Right hindlimb (tissue), 1 donor: ENCODE measurements around the gene ADPRHL1.

Experiments
- DNase-seq: peaks from one replicate; pipeline ENCODE4 v3.0.0-alpha.2; 2018

ADPRHL1 gene

GRCh38 chr13:113367020-113367560 is 86.2 kb downstream of the ADPRHL1 start:
- no peak for DNase-seq

- no peak for DNase-seq
These were observed 87.2 kb downstream of the ADPRHL1 start for GRCh38 chr13:113365971-113366588.

DNA sequence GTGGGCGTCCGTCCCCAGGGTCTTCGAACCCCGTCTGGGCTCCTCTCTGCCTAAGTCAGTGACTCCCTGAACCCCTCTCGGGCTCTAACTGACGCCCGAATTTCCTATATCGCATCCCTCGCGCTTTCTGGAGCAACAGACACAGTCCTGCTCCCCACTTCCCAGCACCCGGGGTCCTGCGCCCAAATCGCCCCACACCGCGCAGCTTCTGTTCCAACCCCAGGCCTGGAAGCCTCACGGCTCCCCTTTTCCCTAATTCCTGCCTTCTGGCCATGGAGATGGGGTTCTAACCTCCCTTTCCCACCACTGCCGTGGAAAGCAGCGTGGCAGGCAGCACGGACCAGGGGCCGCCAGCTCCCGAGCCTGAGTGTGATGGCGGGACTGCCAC is 87.7 kb downstream of the ADPRHL1 start:
- no peak for DNase-seq

DNA sequence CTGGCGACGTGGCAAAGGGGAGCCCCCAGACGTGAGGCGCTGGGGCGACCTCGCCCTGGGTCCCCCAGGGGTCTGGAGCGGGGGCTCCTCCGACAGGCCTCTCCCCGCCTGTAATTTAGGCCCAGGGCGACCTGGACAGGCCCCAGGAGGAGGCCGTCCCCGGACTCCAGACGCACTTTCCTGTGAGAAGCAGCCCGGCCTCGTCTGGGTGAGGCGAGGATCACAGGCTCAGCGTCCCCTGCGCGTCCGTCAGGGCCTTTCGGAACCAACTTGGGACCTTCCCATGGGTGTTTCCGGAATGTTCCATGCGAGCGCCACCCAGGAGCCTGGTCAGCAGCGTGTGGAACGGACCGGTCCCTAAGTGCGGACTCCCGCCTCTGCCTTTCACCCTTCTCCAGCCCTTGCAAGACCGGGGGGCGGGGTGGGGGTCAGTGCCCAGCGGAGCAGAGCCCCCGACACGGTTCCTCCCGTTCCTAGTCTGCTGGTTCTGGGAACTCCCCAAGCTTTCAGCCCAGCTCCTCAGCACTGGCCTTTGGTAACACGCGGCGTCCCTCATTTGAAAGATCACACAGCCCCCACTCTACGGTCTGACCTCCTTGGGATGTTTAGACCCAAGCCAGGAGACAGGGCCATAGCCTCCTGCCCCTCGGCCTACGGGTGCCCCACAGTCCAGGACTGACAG is 88.2 kb downstream of the ADPRHL1 start:
- DNase-seq, result no peak

- DNase-seq, result no peak
These were observed 88.9 kb downstream of the ADPRHL1 start for GRCh38 chr13:113364311-113364889.

DNA sequence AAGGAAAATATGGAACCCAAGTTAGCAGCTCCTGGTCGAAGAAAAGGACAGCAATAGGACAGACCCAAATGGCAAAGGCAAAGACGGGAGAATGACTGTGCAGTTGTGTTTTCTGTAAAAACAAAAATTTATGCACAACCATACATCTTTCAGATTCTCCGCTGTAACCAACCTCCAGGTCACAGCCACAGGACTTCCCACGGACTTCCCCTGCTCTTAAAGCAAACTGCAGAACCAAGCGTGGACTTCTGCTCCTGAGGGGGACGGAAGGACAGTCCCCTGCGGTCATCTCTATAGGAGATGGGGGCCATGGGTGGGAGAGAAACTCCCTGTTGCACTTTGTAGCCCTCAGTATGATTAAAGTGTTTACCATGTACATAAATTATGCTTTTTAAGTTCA is 91.9 kb downstream of the ADPRHL1 start:
- DNase-seq, result no peak

DNA sequence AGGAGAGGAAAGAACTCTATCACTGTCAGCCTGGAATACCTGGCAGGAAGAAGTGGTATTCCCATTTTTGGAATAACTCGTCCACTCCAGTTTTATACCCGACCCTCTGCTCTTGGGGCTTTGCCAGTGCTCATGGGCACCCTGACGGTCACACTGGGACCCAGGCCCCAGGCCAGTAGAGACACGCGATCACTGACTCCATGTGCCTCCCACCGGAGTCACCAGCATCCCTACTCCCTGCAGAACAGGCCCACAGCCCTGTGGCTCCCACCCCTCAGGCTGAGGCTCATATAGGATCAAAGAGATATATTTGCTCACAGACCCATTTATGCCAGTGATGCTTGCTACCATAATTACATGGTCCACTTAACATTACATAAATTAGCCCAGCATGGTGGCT is 92.8 kb downstream of the ADPRHL1 start:
- no peak for DNase-seq

DNA sequence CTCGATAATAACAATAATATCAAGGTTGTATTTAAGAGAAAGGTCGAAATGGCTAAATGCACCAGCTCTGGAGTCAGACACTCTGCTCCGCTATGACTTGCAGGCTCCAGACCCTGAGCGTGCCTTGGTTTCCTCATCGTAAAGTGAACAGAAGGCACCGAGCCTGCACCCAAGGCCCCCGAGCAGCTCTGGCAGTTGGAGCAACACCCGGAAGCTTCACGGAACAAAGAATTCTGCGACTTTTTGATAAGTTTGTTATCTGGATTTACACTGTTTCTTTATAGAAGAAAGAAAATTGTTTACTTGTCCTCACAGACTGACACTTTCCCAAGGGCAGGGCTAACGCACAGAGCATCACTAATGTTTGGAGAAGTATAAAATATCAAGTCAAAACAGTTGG is 93.7 kb downstream of the ADPRHL1 start:
- DNase-seq, result no peak

- no peak for DNase-seq
These were observed 94.6 kb downstream of the ADPRHL1 start for GRCh38 chr13:113358653-113359190.

- no peak for DNase-seq
These were observed 95.8 kb downstream of the ADPRHL1 start for GRCh38 chr13:113357529-113357928.

GRCh38 chr13:113356596-113356995 is 96.7 kb downstream of the ADPRHL1 start:
- no peak for DNase-seq

- no peak for DNase-seq
These were observed 97.7 kb downstream of the ADPRHL1 start for GRCh38 chr13:113355621-113356020.

- no peak for DNase-seq
These were observed 98.3 kb downstream of the ADPRHL1 start for GRCh38 chr13:113354831-113355610.

GRCh38 chr13:113353254-113353653 is 100.0 kb downstream of the ADPRHL1 start:
- DNase-seq, result no peak

DNA sequence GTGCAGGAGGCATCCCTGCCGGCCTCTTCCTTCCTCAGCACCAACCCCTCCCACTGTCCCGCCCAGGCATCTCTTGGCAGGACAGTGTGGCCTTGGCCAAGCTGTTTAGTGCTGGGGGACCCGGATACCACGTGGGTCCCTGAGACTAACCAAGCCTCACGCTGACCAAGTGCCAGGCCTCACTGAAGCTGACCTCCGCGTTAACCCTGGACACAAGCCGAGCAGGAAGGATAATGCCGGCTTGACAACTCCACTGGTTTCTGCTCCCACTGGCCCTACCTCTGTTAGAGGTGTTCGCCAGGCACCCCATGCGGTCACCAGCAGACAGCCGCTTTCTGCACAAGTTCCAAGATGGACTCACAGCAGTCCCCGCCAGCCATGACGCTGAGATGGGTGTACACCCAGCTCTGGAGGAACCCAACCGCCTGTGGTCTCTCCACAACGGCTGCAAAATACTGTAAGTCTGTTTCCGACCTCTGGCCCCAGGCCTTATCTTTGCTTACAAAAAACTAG is 101.7 kb downstream of the ADPRHL1 start:
- no peak for DNase-seq

- DNase-seq, result no peak
These were observed 102.4 kb downstream of the ADPRHL1 start for GRCh38 chr13:113350938-113351335.

DNA sequence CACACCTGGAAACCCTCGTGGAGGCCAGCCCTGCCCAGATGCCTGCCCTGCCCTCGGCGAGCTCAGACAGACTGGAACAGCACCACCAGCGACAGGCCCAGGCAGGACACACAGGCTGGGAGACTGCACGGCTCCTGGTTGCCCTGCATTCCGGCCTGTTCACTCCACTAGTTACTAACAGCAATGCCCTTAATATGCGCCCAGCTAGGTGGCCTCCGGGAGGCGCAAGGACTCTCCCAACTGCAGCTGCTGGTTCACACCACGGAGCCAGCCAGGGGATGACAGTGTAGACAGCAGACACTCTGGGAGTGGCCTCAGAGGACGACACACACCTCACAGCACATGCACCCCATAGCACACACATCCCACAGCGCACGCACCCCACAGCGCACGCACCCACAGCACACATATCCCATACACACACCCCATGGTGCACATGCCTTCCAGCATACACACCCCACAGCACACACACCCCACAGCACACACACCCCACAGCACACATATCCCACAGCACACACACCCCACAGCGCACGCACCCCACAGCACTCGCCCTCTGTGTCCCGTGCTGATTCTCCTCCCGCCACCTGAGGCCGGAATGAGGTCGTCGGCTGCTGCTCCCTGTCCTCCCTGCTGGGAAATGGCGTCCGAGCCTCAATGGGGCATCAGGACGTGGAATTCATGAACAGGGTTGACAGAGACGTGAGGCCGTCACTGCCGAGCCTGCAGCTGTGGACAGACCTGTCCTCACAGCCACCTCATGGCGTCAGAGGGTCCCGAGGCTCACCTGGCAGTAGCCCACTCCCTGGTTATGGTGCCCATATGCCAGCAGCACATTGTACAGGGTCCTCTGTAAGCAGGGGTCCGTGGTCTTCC is 103.0 kb downstream of the ADPRHL1 start:
- DNase-seq, result no peak
